Coronary artery (tissue), 2 donors: ENCODE data around the gene PITPNC1.
"Not testable (repeated sequence)": the region's sequence is repeated elsewhere in the genome, so short reads cannot be mapped to it uniquely, and the experiment has no call there.

Source experiments
- DNase-seq: peaks from one replicate; pipeline ENCODE4 v3.0.0-alpha.2; 2017; ENCODE audit warnings: low spot score
- H3K27ac ChIP-seq, 2 donors: fragments of 200-600 bp; sonication (generic); one replicate each; pipeline ENCODE4 v1.5.1; 2016 to 2019
- H3K4me3 ChIP-seq: fragments of 200-600 bp; sonication (generic); 2 replicates; pipeline ENCODE4 v1.5.1; 2016; ENCODE audit warnings: mild to moderate bottlenecking, moderate library complexity
- CTCF ChIP-seq: fragments of 200-600 bp; sonication (generic); IDR thresholded peaks from one replicate; pipeline ENCODE4 v1.5.1; 2019; ENCODE audit warnings: antibody characterized with exemption

PITPNC1 gene

GRCh38 chr17:67576471-67577115, 199.5 kb downstream of the PITPNC1 start:
- DNase-seq: no peak
- TF ChIP-seq CTCF: no peak
- Histone ChIP-seq H3K4me3 (no peak overlapping the region), H3K27ac (no peak overlapping the region)

- no peak overlapping the region for H3K4me3 ChIP-seq
- TF ChIP-seq CTCF: no peak
- no peak overlapping the region for H3K27ac ChIP-seq
- no peak for DNase-seq
These were observed 200.5 kb downstream of the PITPNC1 start for GRCh38 chr17:67577429-67578141.

- DNase-seq: no peak
- no peak for TF ChIP-seq CTCF
These were observed 201.0 kb downstream of the PITPNC1 start for GRCh38 chr17:67578142-67578457.

GRCh38 chr17:67578679-67579405, 201.8 kb downstream of the PITPNC1 start:
- DNase-seq, H3K27ac ChIP-seq, H3K4me3 ChIP-seq: not testable (repeated sequence)

More at GRCh38 chr17:67578142-67578457, 201.0 kb downstream of the PITPNC1 start:
- Histone ChIP-seq H3K4me3 (no peak overlapping the region), H3K27ac (no peak overlapping the region)

- no peak overlapping the region for H3K27ac ChIP-seq
- no peak for TF ChIP-seq CTCF
- no peak overlapping the region for H3K4me3 ChIP-seq
- no peak for DNase-seq
These were observed 205.6 kb downstream of the PITPNC1 start for GRCh38 chr17:67582673-67583081.

- DNase-seq: no peak
- no peak overlapping the region for H3K27ac ChIP-seq
- TF ChIP-seq CTCF: no peak
These were observed 208.1 kb downstream of the PITPNC1 start for GRCh38 chr17:67585077-67585602.

GRCh38 chr17:67588326-67588725, 211.2 kb downstream of the PITPNC1 start:
- no peak for TF ChIP-seq CTCF
- no peak overlapping the region for H3K27ac ChIP-seq
- DNase-seq: no peak

More at GRCh38 chr17:67585077-67585602, 208.1 kb downstream of the PITPNC1 start:
- H3K4me3 ChIP-seq: no peak overlapping the region

More at GRCh38 chr17:67588326-67588725, 211.2 kb downstream of the PITPNC1 start:
- H3K4me3 ChIP-seq: no peak overlapping the region
